WI38 (cell line): ENCODE measurements around the gene ARHGEF10L.

Experiments used
- H3K4me3 ChIP-seq: 2 replicates; pipeline ENCODE4 v1.5.1; 2011; ENCODE audit warnings: low read depth, mild to moderate bottlenecking, control low read depth, low read length
- CTCF ChIP-seq: IDR thresholded peaks from 2 replicates; pipeline ENCODE4 v1.5.1; 2012; ENCODE audit warnings: low read depth, mild to moderate bottlenecking, control low read depth, low read length

Gene ARHGEF10L

GRCh38 chr1:17673329-17674072, 134.0 kb downstream of the ARHGEF10L start:
- H3K4me3 ChIP-seq = no peak overlapping the region
- TF ChIP-seq CTCF = no peak

- TF ChIP-seq CTCF = no peak
- H3K4me3 ChIP-seq = no peak overlapping the region
Observed at GRCh38 chr1:17674726-17675500, 135.4 kb downstream of the ARHGEF10L start.

- no peak for TF ChIP-seq CTCF
- no peak overlapping the region for H3K4me3 ChIP-seq
Observed at GRCh38 chr1:17675744-17676143, 136.2 kb downstream of the ARHGEF10L start.

- no peak for TF ChIP-seq CTCF
- H3K4me3 ChIP-seq = no peak overlapping the region
Observed at GRCh38 chr1:17676387-17677060, 137.0 kb downstream of the ARHGEF10L start.

GRCh38 chr1:17678011-17678410, 138.5 kb downstream of the ARHGEF10L start:
- no peak for TF ChIP-seq CTCF
- H3K4me3 ChIP-seq = no peak overlapping the region

GRCh38 chr1:17679856-17680255, 140.4 kb downstream of the ARHGEF10L start:
- TF ChIP-seq CTCF = no peak
- no peak overlapping the region for H3K4me3 ChIP-seq
